ENCODE data around the gene LMTK2. TPM values are rescaled to one million over a fixed set of nuclear protein-coding genes. Genes with fewer than 3 reads are reported as not detected.
A peak's percentile ranks its signal among the peaks of the same experiment; 100 is the strongest.

The LMTK2 gene
- total and polyA plus RNA-seq, 9 donors: 5.3 to 8.0 (median 7.0) TPM

- H3K27me3 ChIP-seq (ENCODE audit: control insufficient read depth, insufficient read depth, low read length): no peaks in the 10 kb centered on the region
- no peaks in the 10 kb centered on the region for H3K9me3 ChIP-seq (replicated peaks; ENCODE audit: control insufficient read depth, low read depth, low read length)
- no peaks in the 10 kb centered on the region for H3K4me1 ChIP-seq (ENCODE audit: control insufficient read depth, insufficient read depth, low read length)
- H3K4me3 ChIP-seq (ENCODE audit: low read length): no peak overlapping the region
- H3K36me3 ChIP-seq (ENCODE audit: control insufficient read depth, insufficient read depth, low read length): peaks cover 20% of the 10 kb centered on the region
- DNase-seq: no peak
- no CpG with 5 or more reads among the region's 4 CpGs for WGBS (ENCODE audit: insufficient coverage)
- no peak overlapping the region for H3K27ac ChIP-seq (ENCODE audit: low read length)
Observed at GRCh38 chr7:98157761-98158160, 51.1 kb downstream of the LMTK2 start.

DNA sequence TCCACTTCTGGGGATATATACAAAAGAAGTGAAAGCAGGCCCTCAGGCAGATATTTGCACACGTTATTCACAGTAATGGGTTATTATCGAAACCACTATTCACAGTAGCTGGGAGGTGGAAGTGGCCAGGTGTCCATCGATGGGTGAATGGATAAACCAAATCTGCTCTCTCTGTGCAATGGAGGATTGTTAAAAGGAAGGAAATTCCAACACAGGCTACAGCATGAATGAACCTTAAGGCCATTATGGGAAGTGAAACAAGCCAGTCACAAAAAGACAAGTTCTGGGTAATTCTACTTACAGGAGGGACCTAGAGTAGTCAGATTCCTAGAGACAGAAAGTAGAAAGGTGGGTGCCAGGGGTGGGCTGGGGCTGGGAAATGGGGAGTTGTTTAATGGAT lies 56.1 kb downstream of the LMTK2 start:
- Histone ChIP-seq H3K27me3 (ENCODE audit: control insufficient read depth, insufficient read depth, low read length) (no peaks in the 10 kb centered on the region), H3K4me1 (ENCODE audit: control insufficient read depth, insufficient read depth, low read length) (no peaks in the 10 kb centered on the region), H3K36me3 (ENCODE audit: control insufficient read depth, insufficient read depth, low read length) (peaks cover under 1% of the 10 kb centered on the region), H3K9me3 (replicated peaks; ENCODE audit: control insufficient read depth, low read depth, low read length) (no peaks in the 10 kb centered on the region), H3K4me3 (ENCODE audit: low read length) (no peak overlapping the region), H3K27ac (ENCODE audit: low read length) (no peak overlapping the region)
- WGBS (ENCODE audit: insufficient coverage): 74% methylated on average over 3 of the region's 3 CpGs
- peak; percentile 9 for DNase-seq

DNA sequence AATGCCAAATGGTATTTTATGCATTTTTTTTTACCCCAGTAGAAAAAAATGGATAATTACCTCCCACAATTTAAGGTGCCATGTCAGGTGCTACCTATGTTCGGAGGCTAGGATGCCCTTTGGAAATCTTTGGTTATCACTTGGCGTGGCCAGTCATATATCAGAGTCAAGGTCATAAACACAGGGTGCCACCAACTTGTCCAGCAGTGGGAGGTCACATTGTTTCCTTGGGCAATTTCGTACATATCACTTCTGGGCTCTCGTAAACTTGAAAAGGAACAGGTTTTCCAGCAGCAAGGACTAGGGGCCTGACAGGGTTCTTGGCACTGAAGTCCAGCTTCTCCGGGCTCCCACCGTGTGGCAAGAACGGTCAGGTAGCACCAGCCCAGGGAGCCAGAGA lies 56.6 kb downstream of the LMTK2 start:
- H3K27ac ChIP-seq (ENCODE audit: low read length): no peak overlapping the region
- H3K4me1 ChIP-seq (ENCODE audit: control insufficient read depth, insufficient read depth, low read length): no peaks in the 10 kb centered on the region
- no peak for DNase-seq
- H3K9me3 ChIP-seq (replicated peaks; ENCODE audit: control insufficient read depth, low read depth, low read length): no peaks in the 10 kb centered on the region
- H3K4me3 ChIP-seq (ENCODE audit: low read length): no peak overlapping the region
- WGBS (ENCODE audit: insufficient coverage): 92% methylated on average over 7 of the region's 7 CpGs
- H3K27me3 ChIP-seq (ENCODE audit: control insufficient read depth, insufficient read depth, low read length): no peaks in the 10 kb centered on the region
- H3K36me3 ChIP-seq (ENCODE audit: control insufficient read depth, insufficient read depth, low read length): no peaks in the 10 kb centered on the region

- Histone ChIP-seq H3K4me3 (ENCODE audit: low read length) (no peak overlapping the region), H3K9me3 (replicated peaks; ENCODE audit: control insufficient read depth, low read depth, low read length) (no peaks in the 10 kb centered on the region), H3K27me3 (ENCODE audit: control insufficient read depth, insufficient read depth, low read length) (no peaks in the 10 kb centered on the region), H3K36me3 (ENCODE audit: control insufficient read depth, insufficient read depth, low read length) (no peaks in the 10 kb centered on the region), H3K4me1 (ENCODE audit: control insufficient read depth, insufficient read depth, low read length) (no peaks in the 10 kb centered on the region), H3K27ac (ENCODE audit: low read length) (no peak overlapping the region)
- WGBS (ENCODE audit: insufficient coverage): 78% methylated on average over 8 of the region's 16 CpGs
- DNase-seq: no peak
Observed at GRCh38 chr7:98163704-98164494, 57.2 kb downstream of the LMTK2 start.

- H3K36me3 ChIP-seq (ENCODE audit: control insufficient read depth, insufficient read depth, low read length): no peaks in the 10 kb centered on the region
- H3K9me3 ChIP-seq (replicated peaks; ENCODE audit: control insufficient read depth, low read depth, low read length): no peaks in the 10 kb centered on the region
- 76% methylated on average over 14 of the region's 18 CpGs for WGBS (ENCODE audit: insufficient coverage)
- H3K4me3 ChIP-seq (ENCODE audit: low read length): no peak overlapping the region
- no peaks in the 10 kb centered on the region for H3K27me3 ChIP-seq (ENCODE audit: control insufficient read depth, insufficient read depth, low read length)
- DNase-seq: no peak
- no peak overlapping the region for H3K27ac ChIP-seq (ENCODE audit: low read length)
- no peaks in the 10 kb centered on the region for H3K4me1 ChIP-seq (ENCODE audit: control insufficient read depth, insufficient read depth, low read length)
Observed at GRCh38 chr7:98165827-98166667, 59.4 kb downstream of the LMTK2 start.

- H3K4me3 ChIP-seq (ENCODE audit: low read length): no peak overlapping the region
- H3K4me1 ChIP-seq (ENCODE audit: control insufficient read depth, insufficient read depth, low read length): no peaks in the 10 kb centered on the region
- H3K27ac ChIP-seq (ENCODE audit: low read length): no peak overlapping the region
- WGBS (ENCODE audit: insufficient coverage): no CpG with 5 or more reads among the region's 2 CpGs
- no peaks in the 10 kb centered on the region for H3K27me3 ChIP-seq (ENCODE audit: control insufficient read depth, insufficient read depth, low read length)
- no peak for DNase-seq
- H3K9me3 ChIP-seq (replicated peaks; ENCODE audit: control insufficient read depth, low read depth, low read length): no peaks in the 10 kb centered on the region
- H3K36me3 ChIP-seq (ENCODE audit: control insufficient read depth, insufficient read depth, low read length): peaks cover 3% of the 10 kb centered on the region
Observed at GRCh38 chr7:98166668-98166970, 60.0 kb downstream of the LMTK2 start.

DNA sequence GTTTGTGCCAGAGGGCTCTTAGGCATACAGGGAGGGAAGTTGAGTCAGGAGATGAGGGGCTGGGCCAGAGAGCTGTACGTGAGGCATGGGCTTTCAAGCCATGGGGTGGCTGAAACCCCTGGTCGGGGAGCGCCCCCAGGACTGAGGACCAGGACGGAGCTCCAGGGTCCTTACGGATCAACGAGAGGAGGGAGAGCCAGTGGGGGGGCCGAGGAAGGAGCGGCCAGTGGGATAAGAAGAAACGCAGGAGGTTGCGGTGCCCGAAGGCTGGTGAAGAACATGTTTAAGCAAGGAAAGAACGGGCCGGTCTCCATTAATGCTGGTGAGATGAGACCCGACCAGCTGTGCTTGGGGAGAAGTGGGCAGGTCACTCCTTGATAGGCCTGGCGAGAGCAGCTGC lies 61.0 kb downstream of the LMTK2 start:
- Histone ChIP-seq H3K4me3 (ENCODE audit: low read length) (no peak overlapping the region), H3K4me1 (ENCODE audit: control insufficient read depth, insufficient read depth, low read length) (no peaks in the 10 kb centered on the region), H3K27me3 (ENCODE audit: control insufficient read depth, insufficient read depth, low read length) (no peaks in the 10 kb centered on the region), H3K27ac (ENCODE audit: low read length) (no peak overlapping the region), H3K36me3 (ENCODE audit: control insufficient read depth, insufficient read depth, low read length) (peaks cover 6% of the 10 kb centered on the region), H3K9me3 (replicated peaks; ENCODE audit: control insufficient read depth, low read depth, low read length) (no peaks in the 10 kb centered on the region)
- WGBS (ENCODE audit: insufficient coverage): 89% methylated on average over 15 of the region's 15 CpGs
- DNase-seq: no peak

DNA sequence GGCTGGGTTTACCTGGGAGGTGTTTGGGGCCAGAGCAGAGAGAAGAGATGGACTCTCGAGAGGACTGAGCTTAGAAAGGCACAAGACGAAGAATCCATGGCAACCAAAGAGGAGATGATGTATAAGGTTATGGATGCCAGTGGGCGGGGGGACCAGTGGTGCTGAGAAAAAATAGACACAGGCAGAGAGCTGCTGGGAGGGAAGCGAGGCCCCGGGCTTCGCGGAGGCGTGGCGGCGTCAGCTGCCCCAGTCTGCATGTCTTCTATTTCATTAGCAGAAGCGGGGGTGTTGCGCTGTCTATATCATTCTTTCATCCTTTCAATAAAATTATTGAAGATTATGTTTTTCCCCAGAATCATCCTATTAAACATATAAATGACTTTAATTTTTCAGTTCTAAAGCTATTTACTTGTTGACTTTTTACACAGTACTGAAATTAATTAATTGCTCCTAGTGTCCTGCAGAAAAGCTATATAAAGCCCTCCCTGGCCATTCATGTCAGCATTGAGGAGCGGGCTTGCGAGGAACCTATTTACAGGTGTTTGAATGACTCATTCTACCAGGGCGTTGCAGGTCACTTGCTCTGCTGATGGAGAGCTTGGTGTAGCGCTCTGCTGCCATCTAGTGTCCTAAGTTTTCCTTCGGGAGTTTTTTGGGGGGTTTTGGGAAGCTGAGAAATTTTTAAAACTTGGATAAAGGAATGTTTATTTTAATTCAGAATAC lies 61.7 kb downstream of the LMTK2 start:
- Histone ChIP-seq H3K27ac (ENCODE audit: low read length) (no peak overlapping the region), H3K36me3 (ENCODE audit: control insufficient read depth, insufficient read depth, low read length) (peaks cover 6% of the 10 kb centered on the region), H3K9me3 (replicated peaks; ENCODE audit: control insufficient read depth, low read depth, low read length) (no peaks in the 10 kb centered on the region), H3K4me1 (ENCODE audit: control insufficient read depth, insufficient read depth, low read length) (no peaks in the 10 kb centered on the region), H3K4me3 (ENCODE audit: low read length) (no peak overlapping the region), H3K27me3 (ENCODE audit: control insufficient read depth, insufficient read depth, low read length) (no peaks in the 10 kb centered on the region)
- peak; percentile 70 for DNase-seq
- WGBS (ENCODE audit: insufficient coverage): 68% methylated on average over 3 of the region's 17 CpGs

- Histone ChIP-seq H3K27ac (ENCODE audit: low read length) (no peak overlapping the region), H3K4me1 (ENCODE audit: control insufficient read depth, insufficient read depth, low read length) (no peaks in the 10 kb centered on the region), H3K4me3 (ENCODE audit: low read length) (no peak overlapping the region), H3K27me3 (ENCODE audit: control insufficient read depth, insufficient read depth, low read length) (no peaks in the 10 kb centered on the region), H3K36me3 (ENCODE audit: control insufficient read depth, insufficient read depth, low read length) (peaks cover 6% of the 10 kb centered on the region), H3K9me3 (replicated peaks; ENCODE audit: control insufficient read depth, low read depth, low read length) (no peaks in the 10 kb centered on the region)
- DNase-seq: no peak
- no CpG with 5 or more reads among the region's 5 CpGs for WGBS (ENCODE audit: insufficient coverage)
Observed at GRCh38 chr7:98168904-98169621, 62.4 kb downstream of the LMTK2 start.

Data from muscle of leg (tissue), 11 donors.